ENCODE measurements around the gene AEBP2.

DNA sequence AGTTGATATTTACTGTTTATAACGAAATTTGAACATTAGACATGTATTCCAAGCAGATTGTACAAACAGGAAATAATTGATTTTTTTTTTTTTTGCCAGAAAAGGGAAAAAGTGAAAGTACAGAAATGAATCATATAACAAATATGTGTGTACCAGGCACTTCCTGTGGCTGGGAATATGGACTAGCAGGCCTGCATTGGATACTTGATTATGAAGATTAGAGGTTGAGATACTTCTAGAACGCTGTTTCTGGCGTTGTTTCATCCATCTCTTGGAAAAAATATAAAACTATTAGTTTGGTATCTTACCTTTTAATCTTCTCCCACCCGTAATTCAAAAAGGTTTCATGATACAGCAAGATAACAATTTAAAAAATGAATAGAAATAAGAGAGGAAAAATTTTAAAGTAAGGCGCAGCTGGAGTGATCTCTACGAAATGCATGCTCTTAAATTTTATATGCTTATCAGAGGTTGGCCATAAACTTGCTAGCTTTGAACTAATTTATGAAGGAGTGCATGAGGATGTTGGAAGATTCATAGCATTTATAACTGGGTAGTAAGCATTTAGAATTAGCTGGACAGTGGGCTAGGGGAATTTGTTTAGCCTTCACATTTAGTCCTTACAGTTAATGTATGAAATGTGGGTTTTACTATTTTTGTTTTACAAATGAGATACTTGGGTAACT lies 90.8 kb downstream of the AEBP2 start:
- TF ChIP-seq, protein P1, sequence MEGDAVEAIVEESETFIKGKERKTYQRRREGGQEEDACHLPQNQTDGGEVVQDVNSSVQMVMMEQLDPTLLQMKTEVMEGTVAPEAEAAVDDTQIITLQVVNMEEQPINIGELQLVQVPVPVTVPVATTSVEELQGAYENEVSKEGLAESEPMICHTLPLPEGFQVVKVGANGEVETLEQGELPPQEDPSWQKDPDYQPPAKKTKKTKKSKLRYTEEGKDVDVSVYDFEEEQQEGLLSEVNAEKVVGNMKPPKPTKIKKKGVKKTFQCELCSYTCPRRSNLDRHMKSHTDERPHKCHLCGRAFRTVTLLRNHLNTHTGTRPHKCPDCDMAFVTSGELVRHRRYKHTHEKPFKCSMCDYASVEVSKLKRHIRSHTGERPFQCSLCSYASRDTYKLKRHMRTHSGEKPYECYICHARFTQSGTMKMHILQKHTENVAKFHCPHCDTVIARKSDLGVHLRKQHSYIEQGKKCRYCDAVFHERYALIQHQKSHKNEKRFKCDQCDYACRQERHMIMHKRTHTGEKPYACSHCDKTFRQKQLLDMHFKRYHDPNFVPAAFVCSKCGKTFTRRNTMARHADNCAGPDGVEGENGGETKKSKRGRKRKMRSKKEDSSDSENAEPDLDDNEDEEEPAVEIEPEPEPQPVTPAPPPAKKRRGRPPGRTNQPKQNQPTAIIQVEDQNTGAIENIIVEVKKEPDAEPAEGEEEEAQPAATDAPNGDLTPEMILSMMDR (IDR thresholded peaks at IDR 0.05): no peak
- no peak for TF ChIP-seq POLR2A (IDR thresholded peaks at IDR 0.05)

Measured in body of pancreas (tissue), 4 donors.